Measurements from ENCODE around the gene GPR152. TPM values are rescaled to one million over a fixed set of nuclear protein-coding genes. Genes with fewer than 3 reads are reported as not detected.

GPR152 gene
- total RNA-seq, 5 donors from 2014 or later (not counting 1 experiment from before 2014, with no cell fraction given) = 0.19 TPM; not detected in 4

- Mint-ChIP-seq H3K4me1 (peaks cover 82 to 90% (median 85%) of the 10 kb centered on the region in 3 donors), H3K36me3 (no peaks in the 10 kb centered on the region), H3K9me3 (no peaks in the 10 kb centered on the region), H3K4me3 (peak overlapping the region; percentile 10 to 80 (median 47)), H3K27me3 (no peaks in the 10 kb centered on the region), H3K27ac (peak overlapping the region; percentile 92 to 97)
- H3K9me3 ChIP-seq = no peaks in the 10 kb centered on the region
- POLR2A ChIA-PET = interaction anchor here in 1 of 2 donors (0.6 kb wide), 1 partner anchor 14 kb away, joined by 3 read pairs; no protein-coding TSS in a partner anchor
- peak overlapping the region; percentile 90 for H3K27ac ChIP-seq (ENCODE audit: low read length)
- peaks cover 28 to 92% of the 10 kb centered on the region in 2 experiments for H3K4me1 ChIP-seq (ENCODE audit: control insufficient read depth in 1 of 2, extremely low read depth in 1 of 2, insufficient read depth in 2 of 2, low read length in 2 of 2)
- no peak overlapping the region for H3K4me3 ChIP-seq (ENCODE audit: control insufficient read depth in 1 of 2, extremely low read depth in 1 of 2, low read length in 1 of 2)
- H3K36me3 ChIP-seq (ENCODE audit: control insufficient read depth in 2 of 2, extremely low read depth in 1 of 2, insufficient read depth in 1 of 2, low read length in 1 of 2) = no peaks in the 10 kb centered on the region
- 100% methylated on average over 1 of the region's 5 CpGs for WGBS (ENCODE audit: insufficient coverage)
- ATAC-seq (replicated peaks in 1 of 4) (no peak), DNase-seq (no peak)
- peaks cover 0 to 2% of the 10 kb centered on the region in 2 experiments for H3K27me3 ChIP-seq (replicated peaks in 1 of 2; ENCODE audit: control insufficient read depth in 2 of 2, extremely low read depth in 1 of 2, insufficient read depth in 2 of 2, low read length in 1 of 2)
- CTCF ChIA-PET = no interaction called here
These were observed 7.0 kb downstream of the GPR152 start for GRCh38 chr11:67445515-67445914.

GRCh38 chr11:67442504-67443404 is 9.8 kb downstream of the GPR152 start:
- Histone ChIP-seq H3K27ac (ENCODE audit: low read length) (peak overlapping the region; percentile 35), H3K9me3 (no peaks in the 10 kb centered on the region), H3K4me1 (ENCODE audit: control insufficient read depth in 1 of 2, extremely low read depth in 1 of 2, insufficient read depth in 2 of 2, low read length in 2 of 2) (peaks cover 35 to 96% of the 10 kb centered on the region in 2 experiments), H3K4me3 (ENCODE audit: control insufficient read depth in 1 of 2, extremely low read depth in 1 of 2, low read length in 1 of 2) (no peak overlapping the region), H3K36me3 (ENCODE audit: control insufficient read depth in 2 of 2, extremely low read depth in 1 of 2, insufficient read depth in 1 of 2, low read length in 1 of 2) (no peaks in the 10 kb centered on the region), H3K27me3 (replicated peaks in 1 of 2; ENCODE audit: control insufficient read depth in 2 of 2, extremely low read depth in 1 of 2, insufficient read depth in 2 of 2, low read length in 1 of 2) (no peaks in the 10 kb centered on the region)
- ChIA-PET CTCF (interaction anchor here in 1 of 2 donors (0.6 kb wide), 1 partner anchor 11 kb away, joined by 3 read pairs; no protein-coding TSS in a partner anchor), POLR2A (interaction anchor here in 1 of 2 donors (0.6 kb wide), 1 partner anchor 41 kb away, joined by 3 read pairs; the partner anchor contains the start of gene PPP1CA)
- 59% methylated on average over 25 of the region's 45 CpGs for WGBS (ENCODE audit: insufficient coverage)
- peak overlapping the region; percentile 52 to 99 (median 69) for H3K4me3 Mint-ChIP-seq
- H3K9me3 Mint-ChIP-seq = no peaks in the 10 kb centered on the region
- no peak for ATAC-seq (replicated peaks in 1 of 4)
- H3K27me3 Mint-ChIP-seq = no peaks in the 10 kb centered on the region
- no peaks in the 10 kb centered on the region for H3K36me3 Mint-ChIP-seq
- peak overlapping the region; percentile 87 to 92 for H3K27ac Mint-ChIP-seq
- peaks cover 83 to 88% (median 86%) of the 10 kb centered on the region in 3 donors for H3K4me1 Mint-ChIP-seq
- DNase-seq = peak in 4 of 35 experiments; percentile 10 to 23 (median 18)

GRCh38 chr11:67441731-67442351 is 10.7 kb downstream of the GPR152 start:
- H3K27me3 ChIP-seq (replicated peaks in 1 of 2; ENCODE audit: control insufficient read depth in 2 of 2, extremely low read depth in 1 of 2, insufficient read depth in 2 of 2, low read length in 1 of 2) = no peaks in the 10 kb centered on the region
- H3K27me3 Mint-ChIP-seq = no peaks in the 10 kb centered on the region
- ChIA-PET POLR2A (no interaction called here), CTCF (no interaction called here)
- peaks cover 75 to 81% (median 80%) of the 10 kb centered on the region in 3 donors for H3K4me1 Mint-ChIP-seq
- H3K36me3 Mint-ChIP-seq = no peaks in the 10 kb centered on the region
- H3K36me3 ChIP-seq (ENCODE audit: control insufficient read depth in 2 of 2, extremely low read depth in 1 of 2, insufficient read depth in 1 of 2, low read length in 1 of 2) = no peaks in the 10 kb centered on the region
- H3K4me3 Mint-ChIP-seq = peak overlapping the region; percentile 19 to 99 (median 52)
- H3K4me3 ChIP-seq (ENCODE audit: control insufficient read depth in 1 of 2, extremely low read depth in 1 of 2, low read length in 1 of 2) = no peak overlapping the region
- DNase-seq (peak in 5 of 35 experiments; percentile 27 to 64 (median 40)), ATAC-seq (replicated peaks in 1 of 4) (peak in 1 of 4 experiments; percentile 12)
- WGBS (ENCODE audit: insufficient coverage) = 85% methylated on average over 26 of the region's 28 CpGs
- H3K27ac Mint-ChIP-seq = peak overlapping the region; percentile 89 to 92
- no peaks in the 10 kb centered on the region for H3K9me3 ChIP-seq
- peaks cover 32 to 88% of the 10 kb centered on the region in 2 experiments for H3K4me1 ChIP-seq (ENCODE audit: control insufficient read depth in 1 of 2, extremely low read depth in 1 of 2, insufficient read depth in 2 of 2, low read length in 2 of 2)
- H3K27ac ChIP-seq (ENCODE audit: low read length) = peak overlapping the region; percentile 35
- no peaks in the 10 kb centered on the region for H3K9me3 Mint-ChIP-seq

GRCh38 chr11:67441098-67441563 is 11.4 kb downstream of the GPR152 start:
- ChIA-PET CTCF (no interaction called here), POLR2A (interaction anchor here in 1 of 2 donors (0.6 kb wide), 1 partner anchor 27 kb away, joined by 3 read pairs; no protein-coding TSS in a partner anchor)
- peaks cover 0 to 5% of the 10 kb centered on the region in 2 donors for H3K36me3 ChIP-seq (ENCODE audit: control insufficient read depth in 2 of 2, extremely low read depth in 1 of 2, insufficient read depth in 1 of 2, low read length in 1 of 2)
- no peaks in the 10 kb centered on the region for H3K27me3 ChIP-seq (replicated peaks in 1 of 2; ENCODE audit: control insufficient read depth in 2 of 2, extremely low read depth in 1 of 2, insufficient read depth in 2 of 2, low read length in 1 of 2)
- peak overlapping the region; percentile 50 for H3K27ac ChIP-seq (ENCODE audit: low read length)
- ATAC-seq (replicated peaks in 1 of 4) (no peak), DNase-seq (peak in 4 of 35 experiments; percentile 8 to 48 (median 24))
- Mint-ChIP-seq H3K27ac (peak overlapping the region; percentile 80 to 95), H3K4me1 (peaks cover 68 to 79% (median 77%) of the 10 kb centered on the region in 3 donors), H3K9me3 (no peaks in the 10 kb centered on the region), H3K36me3 (no peaks in the 10 kb centered on the region), H3K27me3 (no peaks in the 10 kb centered on the region), H3K4me3 (peak overlapping the region in 1 of 3 donors; percentile 99)
- no peak overlapping the region for H3K4me3 ChIP-seq (ENCODE audit: control insufficient read depth in 1 of 2, extremely low read depth in 1 of 2, low read length in 1 of 2)
- peaks cover 33 to 86% of the 10 kb centered on the region in 2 experiments for H3K4me1 ChIP-seq (ENCODE audit: control insufficient read depth in 1 of 2, extremely low read depth in 1 of 2, insufficient read depth in 2 of 2, low read length in 2 of 2)
- WGBS (ENCODE audit: insufficient coverage) = 85% methylated on average over 21 of the region's 21 CpGs
- H3K9me3 ChIP-seq = no peaks in the 10 kb centered on the region

GRCh38 chr11:67440229-67441097 is 12.1 kb downstream of the GPR152 start:
- Mint-ChIP-seq H3K4me3 (peak overlapping the region; percentile 91 to 99 (median 92)), H3K27me3 (no peaks in the 10 kb centered on the region), H3K27ac (peak overlapping the region; percentile 95), H3K4me1 (peaks cover 62 to 75% (median 75%) of the 10 kb centered on the region in 3 donors), H3K9me3 (no peaks in the 10 kb centered on the region), H3K36me3 (peaks cover under 1% of the 10 kb centered on the region)
- ATAC-seq (replicated peaks in 1 of 4) (no peak), DNase-seq (peak in 6 of 35 experiments; percentile 21 to 56 (median 24))
- CTCF ChIA-PET = no interaction called here
- Histone ChIP-seq H3K4me1 (ENCODE audit: control insufficient read depth in 1 of 2, extremely low read depth in 1 of 2, insufficient read depth in 2 of 2, low read length in 2 of 2) (peaks cover 29 to 86% of the 10 kb centered on the region in 2 experiments), H3K36me3 (ENCODE audit: control insufficient read depth in 2 of 2, extremely low read depth in 1 of 2, insufficient read depth in 1 of 2, low read length in 1 of 2) (peaks cover 0 to 10% of the 10 kb centered on the region in 2 donors), H3K27ac (ENCODE audit: low read length) (peak overlapping the region; percentile 50), H3K27me3 (replicated peaks in 1 of 2; ENCODE audit: control insufficient read depth in 2 of 2, extremely low read depth in 1 of 2, insufficient read depth in 2 of 2, low read length in 1 of 2) (no peaks in the 10 kb centered on the region), H3K4me3 (ENCODE audit: control insufficient read depth in 1 of 2, extremely low read depth in 1 of 2, low read length in 1 of 2) (peak overlapping the region; percentile 77), H3K9me3 (no peaks in the 10 kb centered on the region)
- POLR2A ChIA-PET = interaction anchor here in 1 of 2 donors (0.6 kb wide), 1 partner anchor 28 kb away, joined by 3 read pairs; no protein-coding TSS in a partner anchor
- 31% methylated on average over 15 of the region's 17 CpGs for whole genome bisulfite sequencing (ENCODE audit: insufficient coverage)

All from T-cell (primary cell).